Endothelial cell (in vitro differentiated cells): ENCODE data around the gene EML2. TPM values are rescaled to one million over a fixed set of nuclear protein-coding genes. Genes with fewer than 3 reads are reported as not detected.

Experiments
- DNase-seq: peaks from one replicate; pipeline ENCODE4 v3.0.0; 2021; ENCODE audit warnings: low spot score
- H3K27ac Mint-ChIP-seq: one replicate; pipeline ENCODE4 v1.8.0; 2021; ENCODE audit warnings: mixed read lengths, inconsistent platforms; ENCODE audit not compliant: unreplicated experiment
- H3K27me3 Mint-ChIP-seq: one replicate; pipeline ENCODE4 v1.8.0; 2021; ENCODE audit warnings: mild to moderate bottlenecking, moderate library complexity, mixed read lengths, inconsistent platforms; ENCODE audit not compliant: unreplicated experiment
- H3K36me3 Mint-ChIP-seq: one replicate; pipeline ENCODE4 v1.8.0; 2021; ENCODE audit warnings: mild to moderate bottlenecking, low read depth, mixed read lengths, inconsistent platforms; ENCODE audit not compliant: unreplicated experiment
- H3K4me1 Mint-ChIP-seq: one replicate; pipeline ENCODE4 v1.8.0; 2021; ENCODE audit warnings: mild to moderate bottlenecking, mixed read lengths, inconsistent platforms; ENCODE audit not compliant: unreplicated experiment
- H3K4me3 Mint-ChIP-seq: one replicate; pipeline ENCODE4 v1.8.0; 2021; ENCODE audit warnings: mild to moderate bottlenecking, mixed read lengths, inconsistent platforms; ENCODE audit not compliant: unreplicated experiment
- H3K9me3 Mint-ChIP-seq: one replicate; pipeline ENCODE4 v1.8.0; 2021; ENCODE audit warnings: mixed read lengths, inconsistent platforms; ENCODE audit not compliant: unreplicated experiment
- CTCF ChIP-seq: fragments of 200-600 bp; sonication (generic); IDR thresholded peaks from one replicate; pipeline ENCODE4 v1.5.0; 2021; ENCODE audit warnings: antibody characterized with exemption; ENCODE audit not compliant: unreplicated experiment
- total RNA-seq: library from RNA; stranded (reverse); fragmentation: NEBNext Ultra II Directional; extraction: Animal tissue kit (Norgen Biotek cat#: 25700); gene quantifications from one replicate; pipeline ENCODE4 v1.2.1, GENCODE V29; 2021; ENCODE audit not compliant: unreplicated experiment

Gene EML2
- total RNA-seq, 1 donor from 2014 or later, result 20.3 TPM

DNA sequence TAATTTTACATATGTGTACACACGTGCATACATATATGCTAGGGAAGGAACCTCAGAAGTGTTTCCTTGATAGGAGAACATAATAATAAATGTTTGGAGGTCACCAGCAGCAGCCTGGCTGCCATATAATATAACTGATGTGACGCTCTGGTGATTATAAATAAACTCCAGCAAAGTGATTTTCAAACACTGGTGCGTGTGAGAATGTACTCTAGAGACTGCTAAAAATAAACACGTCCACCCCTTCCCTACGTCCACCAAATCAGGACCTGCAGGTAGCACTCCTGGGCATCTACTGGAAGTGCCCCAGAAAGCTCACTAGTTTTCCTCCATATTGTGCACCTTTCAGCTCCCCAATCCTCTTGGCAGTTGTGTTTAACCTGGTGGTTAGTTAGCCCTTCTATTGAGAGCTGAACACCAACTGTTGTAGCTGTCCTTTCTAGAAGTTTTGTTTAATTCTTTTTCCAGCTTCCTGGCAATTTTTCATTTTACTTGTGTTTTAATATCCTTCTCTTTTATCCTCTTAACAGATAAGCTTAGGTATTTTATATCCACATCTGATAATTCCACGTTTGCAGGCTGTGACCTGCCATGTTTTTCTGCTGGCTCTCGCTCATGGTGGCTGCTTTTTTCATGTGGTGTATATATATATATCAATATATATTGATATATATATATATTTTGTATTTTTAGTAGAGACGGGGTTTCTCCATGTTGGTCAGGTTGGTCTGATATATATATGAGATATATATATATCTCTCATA, 67.6 kb downstream of the EML2 start:
- no peak for TF ChIP-seq CTCF
- H3K4me3 Mint-ChIP-seq, result no peak overlapping the region
- H3K27ac Mint-ChIP-seq, result no peak overlapping the region
- peaks cover 3% of the 10 kb centered on the region for H3K4me1 Mint-ChIP-seq
- peaks cover 3% of the 10 kb centered on the region for H3K36me3 Mint-ChIP-seq
- no peaks in the 10 kb centered on the region for H3K27me3 Mint-ChIP-seq
- no peak for DNase-seq
- H3K9me3 Mint-ChIP-seq, result no peaks in the 10 kb centered on the region

DNA sequence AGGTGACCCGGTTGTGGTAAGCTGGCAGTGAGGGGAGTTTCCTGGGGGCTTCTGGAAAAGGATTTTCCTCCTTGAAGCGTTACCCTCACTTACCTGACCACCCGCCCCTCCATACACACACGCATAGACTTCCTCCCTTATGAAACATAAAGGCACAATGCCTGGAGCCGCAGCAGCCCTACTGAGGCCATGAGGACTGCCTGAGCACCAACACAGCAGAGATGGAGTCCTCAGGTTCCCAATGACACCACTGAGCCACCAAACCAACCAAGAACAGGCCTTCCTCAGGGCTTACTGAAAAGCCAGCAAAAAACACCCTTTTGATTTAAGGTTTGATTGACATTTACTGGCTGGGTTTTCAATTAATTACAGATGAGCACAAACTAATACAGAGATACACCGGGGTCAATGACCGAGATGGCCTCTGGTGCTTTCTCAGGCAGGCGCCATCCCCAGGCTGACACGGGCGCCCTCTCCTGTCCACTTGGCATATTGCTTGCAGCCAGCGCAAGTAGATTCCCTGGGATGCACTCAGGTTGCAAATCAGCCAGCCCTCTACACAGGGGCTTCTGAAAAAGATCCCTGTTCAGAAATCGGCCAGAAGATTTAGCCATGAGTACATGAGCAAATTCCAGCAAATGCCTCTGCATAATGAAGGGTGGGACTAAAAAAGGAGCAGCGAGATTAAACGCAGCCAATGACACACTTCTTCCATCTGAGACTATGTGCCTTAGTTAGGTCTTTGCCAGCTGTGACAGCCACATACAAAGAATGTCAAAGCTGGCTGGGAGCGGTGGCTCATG, 69.4 kb downstream of the EML2 start:
- H3K27ac Mint-ChIP-seq, result peak overlapping the region; percentile 74
- peak; percentile 85 for DNase-seq

DNA sequence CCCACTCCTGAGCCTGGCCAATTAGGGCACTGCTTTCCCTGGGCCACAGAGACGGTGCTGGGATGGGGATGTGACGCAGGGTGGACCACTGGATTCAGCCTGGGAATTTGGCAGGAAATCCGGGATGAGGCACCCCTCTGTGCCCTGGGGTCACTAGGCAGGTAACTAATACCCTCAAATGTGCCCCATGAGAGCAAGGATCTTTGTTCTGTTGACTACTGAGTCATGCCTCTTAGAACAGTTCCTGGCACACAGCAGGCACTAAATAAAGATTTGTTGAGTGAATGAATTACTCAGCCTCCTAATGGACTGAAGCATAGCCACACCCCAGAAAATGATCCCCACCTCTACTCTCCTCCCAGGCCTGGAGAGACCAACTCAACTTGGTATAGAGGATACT, 70.5 kb downstream of the EML2 start:
- H3K27me3 Mint-ChIP-seq, result no peaks in the 10 kb centered on the region
- no peak overlapping the region for H3K4me3 Mint-ChIP-seq
- no peak for TF ChIP-seq CTCF
- no peak for DNase-seq
- H3K4me1 Mint-ChIP-seq, result peaks cover 3% of the 10 kb centered on the region
- H3K9me3 Mint-ChIP-seq, result no peaks in the 10 kb centered on the region
- no peak overlapping the region for H3K27ac Mint-ChIP-seq
- H3K36me3 Mint-ChIP-seq, result peaks cover 3% of the 10 kb centered on the region

More for the DNA sequence above, 69.4 kb downstream of the EML2 start:
- no peaks in the 10 kb centered on the region for H3K9me3 Mint-ChIP-seq
- no peaks in the 10 kb centered on the region for H3K27me3 Mint-ChIP-seq
- H3K36me3 Mint-ChIP-seq, result peaks cover 3% of the 10 kb centered on the region
- TF ChIP-seq CTCF, result peak; percentile 76
- peak overlapping the region; percentile 60 for H3K4me3 Mint-ChIP-seq
- peaks cover 3% of the 10 kb centered on the region for H3K4me1 Mint-ChIP-seq

- Mint-ChIP-seq H3K27ac (no peak overlapping the region), H3K9me3 (no peaks in the 10 kb centered on the region), H3K27me3 (no peaks in the 10 kb centered on the region), H3K4me3 (no peak overlapping the region), H3K4me1 (peaks cover 3% of the 10 kb centered on the region), H3K36me3 (peaks cover 3% of the 10 kb centered on the region)
- no peak for DNase-seq
- TF ChIP-seq CTCF, result no peak
These were observed 71.6 kb downstream of the EML2 start for GRCh38 chr19:45567609-45568008.
